ENCODE data around the gene LRRC4C. TPM values are rescaled to one million over a fixed set of nuclear protein-coding genes. Genes with fewer than 3 reads are reported as not detected.

Gene LRRC4C
- total RNA-seq, 2 experiments from 2014 or later = not detected

DNA sequence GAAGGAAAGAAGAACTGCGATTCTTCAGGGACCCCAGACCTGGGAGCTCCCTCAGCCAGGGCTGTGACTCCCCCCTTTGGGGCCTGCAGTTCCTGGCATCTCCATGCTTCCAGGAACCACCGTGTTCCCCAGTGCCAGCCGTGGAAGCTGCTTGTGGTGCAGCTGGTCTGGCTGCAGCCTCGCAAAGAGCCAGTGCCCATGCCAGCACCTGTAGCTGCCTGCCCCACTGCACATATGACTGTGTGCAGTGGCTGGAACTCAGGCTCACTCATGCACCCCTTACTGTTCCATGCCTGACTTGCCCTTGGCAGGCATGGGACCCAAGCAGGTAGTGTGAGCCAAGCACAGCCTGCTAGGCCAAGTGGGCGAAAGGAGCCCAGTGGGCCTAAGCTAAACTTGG is 401.3 kb downstream of the LRRC4C start:
- Mint-ChIP-seq H3K27ac (no peak overlapping the region), H3K4me3 (no peak overlapping the region), H3K27me3 (no peaks in the 10 kb centered on the region), H3K9me3 (peaks cover 9% of the 10 kb centered on the region), H3K36me3 (ENCODE audit: low read depth) (no peaks in the 10 kb centered on the region), H3K4me1 (ENCODE audit: low read depth) (no peaks in the 10 kb centered on the region)
- Histone ChIP-seq H3K9me3 (ENCODE audit: control insufficient read depth in 1 of 2, insufficient read depth in 1 of 2, low read length in 2 of 2) (peaks cover 4 to 18% of the 10 kb centered on the region in 2 experiments), H3K36me3 (ENCODE audit: insufficient read depth, low read length) (no peaks in the 10 kb centered on the region), H3K27ac (ENCODE audit: low read depth in 1 of 2, low read length in 2 of 2) (no peak overlapping the region), H3K4me3 (ENCODE audit: low read length) (no peak overlapping the region), H3K27me3 (ENCODE audit: control insufficient read depth in 1 of 2, insufficient read depth in 2 of 2, low read length in 2 of 2) (no peaks in the 10 kb centered on the region), H3K4me1 (ENCODE audit: insufficient read depth, low read length) (no peaks in the 10 kb centered on the region)
- ChIA-PET POLR2A (no interaction called here), CTCF (no interaction called here)
- ATAC-seq (ENCODE audit: poor library complexity) (no peak), DNase-seq (no peak)
- intact Hi-C loops (cut with DNase I, micrococcal nuclease) = no loop called here
- TF ChIP-seq, protein P1, sequence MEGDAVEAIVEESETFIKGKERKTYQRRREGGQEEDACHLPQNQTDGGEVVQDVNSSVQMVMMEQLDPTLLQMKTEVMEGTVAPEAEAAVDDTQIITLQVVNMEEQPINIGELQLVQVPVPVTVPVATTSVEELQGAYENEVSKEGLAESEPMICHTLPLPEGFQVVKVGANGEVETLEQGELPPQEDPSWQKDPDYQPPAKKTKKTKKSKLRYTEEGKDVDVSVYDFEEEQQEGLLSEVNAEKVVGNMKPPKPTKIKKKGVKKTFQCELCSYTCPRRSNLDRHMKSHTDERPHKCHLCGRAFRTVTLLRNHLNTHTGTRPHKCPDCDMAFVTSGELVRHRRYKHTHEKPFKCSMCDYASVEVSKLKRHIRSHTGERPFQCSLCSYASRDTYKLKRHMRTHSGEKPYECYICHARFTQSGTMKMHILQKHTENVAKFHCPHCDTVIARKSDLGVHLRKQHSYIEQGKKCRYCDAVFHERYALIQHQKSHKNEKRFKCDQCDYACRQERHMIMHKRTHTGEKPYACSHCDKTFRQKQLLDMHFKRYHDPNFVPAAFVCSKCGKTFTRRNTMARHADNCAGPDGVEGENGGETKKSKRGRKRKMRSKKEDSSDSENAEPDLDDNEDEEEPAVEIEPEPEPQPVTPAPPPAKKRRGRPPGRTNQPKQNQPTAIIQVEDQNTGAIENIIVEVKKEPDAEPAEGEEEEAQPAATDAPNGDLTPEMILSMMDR (IDR thresholded peaks at IDR 0.05) = no peak

DNA sequence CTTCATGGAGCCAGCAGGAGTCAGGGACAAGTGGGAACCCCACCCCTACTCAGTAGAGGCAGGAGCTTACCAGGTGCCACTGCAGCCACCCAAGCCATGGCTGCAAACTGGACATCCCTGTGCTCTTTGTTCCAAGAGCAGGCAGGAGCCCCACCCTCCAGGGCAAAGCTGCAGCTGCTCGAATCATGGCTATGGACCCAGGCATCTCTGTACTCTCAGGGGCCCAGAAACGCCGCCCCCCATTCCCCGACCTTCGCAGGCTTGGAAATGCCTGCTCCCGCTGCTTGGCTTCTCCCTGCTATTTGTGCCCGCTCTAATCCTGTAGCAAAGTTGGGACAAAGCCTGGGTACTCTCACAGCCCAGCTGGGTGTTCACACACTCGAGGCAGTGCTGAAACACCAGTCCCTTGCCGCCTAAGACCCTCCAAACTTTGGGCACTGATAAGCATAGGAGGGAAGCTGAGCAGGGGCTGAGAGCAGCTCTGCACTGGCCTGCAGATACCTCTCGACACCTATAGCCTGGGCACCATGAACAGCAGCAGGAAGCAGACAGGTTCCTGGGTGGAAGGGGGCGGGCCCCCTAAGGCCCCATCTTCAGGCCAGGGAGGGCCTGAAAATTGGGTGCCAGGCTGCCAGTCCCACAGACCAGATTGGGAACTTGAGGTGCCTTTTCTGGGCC is 402.4 kb downstream of the LRRC4C start:
- Mint-ChIP-seq H3K27me3 (no peaks in the 10 kb centered on the region), H3K4me1 (ENCODE audit: low read depth) (no peaks in the 10 kb centered on the region), H3K36me3 (ENCODE audit: low read depth) (no peaks in the 10 kb centered on the region), H3K27ac (no peak overlapping the region), H3K9me3 (peaks cover 14% of the 10 kb centered on the region), H3K4me3 (no peak overlapping the region)
- ATAC-seq (ENCODE audit: poor library complexity) (no peak), DNase-seq (no peak)
- Histone ChIP-seq H3K9me3 (ENCODE audit: control insufficient read depth in 1 of 2, insufficient read depth in 1 of 2, low read length in 2 of 2) (peaks cover 4 to 18% of the 10 kb centered on the region in 2 experiments), H3K4me3 (ENCODE audit: low read length) (no peak overlapping the region), H3K27ac (ENCODE audit: low read depth in 1 of 2, low read length in 2 of 2) (no peak overlapping the region), H3K27me3 (ENCODE audit: control insufficient read depth in 1 of 2, insufficient read depth in 2 of 2, low read length in 2 of 2) (no peaks in the 10 kb centered on the region), H3K4me1 (ENCODE audit: insufficient read depth, low read length) (no peaks in the 10 kb centered on the region), H3K36me3 (ENCODE audit: insufficient read depth, low read length) (no peaks in the 10 kb centered on the region)
- POLR2A ChIA-PET = no interaction called here
- TF ChIP-seq, protein P1 (IDR thresholded peaks at IDR 0.05) = no peak
- CTCF ChIA-PET = no interaction called here
- intact Hi-C loops (cut with DNase I, micrococcal nuclease) = no loop called here

- intact Hi-C loops (cut with DNase I, micrococcal nuclease) = no loop called here
- peaks cover 9% of the 10 kb centered on the region for H3K9me3 Mint-ChIP-seq
- CTCF ChIA-PET = no interaction called here
Measured at GRCh38 chr11:41053894-41054293, 405.6 kb downstream of the LRRC4C start.

More at GRCh38 chr11:41053894-41054293, 405.6 kb downstream of the LRRC4C start:
- Histone ChIP-seq H3K27me3 (ENCODE audit: control insufficient read depth in 1 of 2, insufficient read depth in 2 of 2, low read length in 2 of 2) (no peaks in the 10 kb centered on the region), H3K4me3 (ENCODE audit: low read length) (no peak overlapping the region), H3K9me3 (ENCODE audit: control insufficient read depth in 1 of 2, insufficient read depth in 1 of 2, low read length in 2 of 2) (peaks cover 0 to 18% of the 10 kb centered on the region in 2 experiments), H3K27ac (ENCODE audit: low read depth in 1 of 2, low read length in 2 of 2) (no peak overlapping the region), H3K4me1 (ENCODE audit: insufficient read depth, low read length) (no peaks in the 10 kb centered on the region), H3K36me3 (ENCODE audit: insufficient read depth, low read length) (no peaks in the 10 kb centered on the region)
- TF ChIP-seq, protein P1 (IDR thresholded peaks at IDR 0.05) = no peak
- Mint-ChIP-seq H3K4me1 (ENCODE audit: low read depth) (no peaks in the 10 kb centered on the region), H3K27ac (no peak overlapping the region), H3K36me3 (ENCODE audit: low read depth) (no peaks in the 10 kb centered on the region), H3K4me3 (no peak overlapping the region), H3K27me3 (no peaks in the 10 kb centered on the region)
- DNase-seq (no peak), ATAC-seq (ENCODE audit: poor library complexity) (no peak)
- POLR2A ChIA-PET = no interaction called here

Measured in CD4-positive, alpha-beta T cell (primary cell).